ENCODE data around the gene EEF1AKMT4.

- TF ChIP-seq CTCF (IDR thresholded peaks at IDR 0.05; ENCODE audit: low read length), result 0 out of 2 replicates have a peak, but pooled peaks have one; percentile 4
- no peak for TF ChIP-seq EZH2 (optimal IDR thresholded peaks at IDR 0.05; ENCODE audit: low read depth, low read length)
- TF ChIP-seq EZH2phosphoT487 (IDR thresholded peaks at IDR 0.05; ENCODE audit: low read length), result no peak
Measured at GRCh38 chr3:184234224-184234623, 15.2 kb upstream of the EEF1AKMT4 start.

Data from MM.1S (cell line).